HUES6 (cell line): Measurements from ENCODE around the gene CCDC89.
"Not testable (repeated sequence)": the region's sequence is repeated elsewhere in the genome, so short reads cannot be mapped to it uniquely, and the experiment has no call there.

Source experiments
- H3K27ac ChIP-seq: 2 replicates; pipeline ENCODE4 v1.7.0; 2013; ENCODE audit warnings: low read depth, mild to moderate bottlenecking, low read length, inconsistent platforms
- H3K27me3 ChIP-seq: 2 replicates; pipeline ENCODE4 v1.6.1; 2013; ENCODE audit warnings: low read length; ENCODE audit not compliant: control insufficient read depth, insufficient read depth
- H3K36me3 ChIP-seq: 2 replicates; pipeline ENCODE4 v1.6.1; 2013; ENCODE audit warnings: low read length; ENCODE audit not compliant: control insufficient read depth, insufficient read depth
- H3K4me1 ChIP-seq: 2 replicates; pipeline ENCODE4 v1.6.1; 2013; ENCODE audit warnings: low read length; ENCODE audit not compliant: control insufficient read depth, insufficient read depth
- H3K4me3 ChIP-seq: 2 replicates; pipeline ENCODE4 v1.5.1; 2013; ENCODE audit warnings: low read depth, low read length
- H3K9ac ChIP-seq: one replicate; pipeline ENCODE4 v1.6.1; 2013; ENCODE audit warnings: mild to moderate bottlenecking, low read length
- H3K9me3 ChIP-seq: 2 replicates; pipeline ENCODE4 v1.6.1; 2013; ENCODE audit warnings: low read depth, low read length; ENCODE audit not compliant: control insufficient read depth, insufficient read depth

The CCDC89 gene

DNA sequence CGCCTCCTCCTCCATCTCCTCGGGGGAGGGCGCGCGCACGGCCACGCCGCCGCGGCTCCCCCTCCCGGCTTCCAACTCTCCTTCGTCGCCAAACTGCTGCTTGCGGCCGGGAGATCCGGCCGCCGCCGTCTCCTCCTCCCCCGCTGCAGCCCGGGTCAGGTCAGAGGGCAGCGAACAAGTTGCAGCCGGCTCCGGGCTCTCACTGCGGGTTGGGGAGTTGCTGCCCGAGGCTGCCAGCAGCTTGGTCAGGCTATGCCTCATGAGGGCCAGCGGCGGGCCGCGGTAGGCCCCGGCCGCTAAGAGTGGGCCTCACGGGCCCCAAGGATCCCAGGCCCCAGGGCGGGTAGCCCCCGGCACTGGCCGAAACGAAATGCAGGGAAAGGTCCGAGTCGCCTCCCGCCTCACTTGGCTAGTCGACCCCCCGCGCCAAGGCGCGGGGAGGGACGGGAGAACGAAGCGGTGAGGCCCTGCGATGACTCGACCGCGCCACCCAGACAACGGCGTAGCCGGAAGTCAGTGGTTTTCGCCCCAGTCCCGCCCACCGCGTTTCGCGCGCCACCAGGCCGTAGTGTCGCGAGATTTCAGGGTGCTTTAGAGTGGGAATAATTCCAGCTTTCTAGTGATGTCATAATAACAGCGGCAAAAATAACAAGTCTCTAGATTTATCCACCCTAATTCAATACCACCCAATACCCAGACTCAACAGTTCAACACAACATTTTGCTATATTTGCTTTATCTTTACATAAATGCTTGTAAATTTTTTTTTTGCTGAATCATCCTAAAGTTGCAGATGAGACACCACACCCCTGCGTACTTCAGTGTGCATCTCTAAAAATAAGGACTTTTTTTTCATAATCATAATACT, 21.1 kb downstream of the CCDC89 start, which contains the start of gene CREBZF:
Gene CREBZF, minus strand, starts transcription at position 515 of the 867 bp plus-strand sequence. Its CDS starts 254 bp downstream, at position 261.
- peak within 1 kb of the TSS; percentile 94 for H3K9ac ChIP-seq
- H3K27ac ChIP-seq = peak within 1 kb of the TSS; percentile 98
- H3K27me3 ChIP-seq = no peaks in the 10 kb centered on the region
- peak within 1 kb of the TSS; percentile 93 for H3K4me3 ChIP-seq
- peaks cover 37% of the 10 kb centered on the region for H3K36me3 ChIP-seq
- peaks cover 14% of the 10 kb centered on the region for H3K4me1 ChIP-seq
- no peaks in the 10 kb centered on the region for H3K9me3 ChIP-seq

DNA sequence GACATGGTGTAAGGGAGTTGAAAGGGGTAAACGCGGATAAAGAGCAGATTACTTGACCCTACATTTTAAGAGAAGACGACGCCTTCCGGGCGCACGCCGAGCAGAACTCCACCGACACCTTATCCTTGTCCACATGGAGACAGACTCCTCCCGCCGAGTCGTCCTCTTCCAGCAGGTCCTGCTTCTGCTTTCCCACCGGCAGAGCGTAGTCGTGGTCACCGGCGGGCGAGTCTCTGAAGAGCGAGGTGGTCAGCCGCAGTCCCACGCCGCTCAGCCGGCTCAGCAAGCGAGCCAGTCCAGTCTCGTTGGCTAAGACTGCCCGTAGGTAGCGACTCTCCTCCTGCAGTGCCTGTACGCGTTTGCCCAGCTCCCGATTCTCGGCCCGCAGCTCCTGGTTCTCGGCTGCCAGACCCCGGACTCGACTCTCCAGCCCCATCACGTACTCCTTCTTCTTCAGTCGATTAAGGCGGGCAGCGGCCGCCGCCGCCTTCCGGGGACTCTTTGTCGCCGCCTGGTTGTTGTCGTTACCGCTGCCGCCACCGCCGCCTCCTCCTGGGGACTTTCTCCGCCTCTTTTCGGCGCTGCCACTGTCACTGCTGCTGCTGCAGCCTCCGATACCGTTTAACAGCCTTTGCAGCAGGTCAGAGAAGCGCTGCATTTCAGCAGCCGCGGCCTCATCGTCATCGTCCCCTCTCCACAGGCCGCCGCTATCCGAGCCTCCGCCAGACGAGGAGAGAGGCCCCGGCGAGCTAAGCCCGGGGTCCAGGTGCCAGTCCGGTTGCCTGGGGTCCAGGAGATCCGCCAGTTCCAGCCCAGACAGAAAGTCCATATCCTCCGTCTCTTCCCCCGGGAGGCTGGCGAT, 22.0 kb downstream of the CCDC89 start:
- Histone ChIP-seq H3K9ac (peak overlapping the region; percentile 94), H3K4me3 (peak overlapping the region; percentile 93), H3K27me3 (no peaks in the 10 kb centered on the region), H3K9me3 (no peaks in the 10 kb centered on the region), H3K36me3 (peaks cover 46% of the 10 kb centered on the region), H3K4me1 (peaks cover 14% of the 10 kb centered on the region), H3K27ac (peak overlapping the region; percentile 98)

- Histone ChIP-seq H3K36me3 (peaks cover 53% of the 10 kb centered on the region), H3K27me3 (no peaks in the 10 kb centered on the region), H3K4me3 (peak overlapping the region; percentile 93), H3K27ac (no peak overlapping the region), H3K9me3 (no peaks in the 10 kb centered on the region), H3K9ac (peak overlapping the region; percentile 94), H3K4me1 (peaks cover 14% of the 10 kb centered on the region)
Measured at GRCh38 chr11:85663080-85663752, 22.8 kb downstream of the CCDC89 start.

DNA sequence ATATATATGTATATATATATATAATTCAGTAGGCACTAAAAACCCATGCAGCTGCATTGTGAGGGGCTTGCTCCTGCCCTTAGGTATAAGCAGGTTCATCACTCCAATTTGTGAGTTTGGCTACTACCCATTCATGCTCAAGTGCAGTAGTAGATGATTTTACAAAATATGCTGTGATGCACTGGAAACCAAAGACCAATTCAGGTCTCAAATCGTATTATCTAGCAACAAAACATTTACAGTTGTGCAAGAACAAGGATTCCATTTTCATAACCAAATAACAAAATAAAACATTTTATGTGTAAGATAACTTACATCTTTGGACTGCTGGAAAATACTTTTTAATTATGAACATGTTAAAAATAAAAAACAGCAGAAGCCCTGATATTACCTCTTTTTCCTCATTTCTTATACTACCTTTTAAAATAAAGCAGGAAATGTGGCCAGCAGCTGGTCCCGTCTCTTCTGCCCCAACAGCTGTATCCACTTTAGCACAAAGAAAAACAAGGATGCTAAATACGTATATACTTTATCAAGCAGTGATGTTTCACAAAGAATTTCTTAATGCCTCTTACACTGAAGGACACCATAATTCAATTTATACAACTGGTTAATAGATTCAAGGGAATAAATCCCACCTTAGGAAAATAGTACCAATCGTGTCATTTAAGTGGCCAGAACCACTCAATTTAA, 23.9 kb downstream of the CCDC89 start:
- Histone ChIP-seq H3K4me3 (peak overlapping the region; percentile 93), H3K36me3 (peaks cover 64% of the 10 kb centered on the region), H3K27ac (no peak overlapping the region)

DNA sequence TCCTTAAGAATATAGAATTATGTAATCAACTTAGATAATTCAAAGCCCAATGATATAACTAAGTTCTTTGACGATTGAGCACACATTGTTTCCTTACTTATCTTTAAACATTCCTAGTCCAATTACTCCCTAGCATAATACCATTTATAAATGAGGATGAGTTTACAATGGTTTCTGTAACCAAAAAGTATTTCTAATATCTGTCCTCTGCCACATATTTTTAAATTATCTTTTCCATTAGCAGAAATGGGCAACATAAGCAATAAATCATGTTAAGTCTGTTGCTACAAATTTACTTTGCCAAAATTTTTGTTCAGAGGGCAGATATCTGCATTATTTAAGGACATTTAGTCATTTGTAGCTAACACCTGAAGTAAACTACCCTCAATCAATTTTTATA, 27.8 kb downstream of the CCDC89 start:
- H3K4me3 ChIP-seq = no peak overlapping the region
- H3K36me3 ChIP-seq = peaks cover 83% of the 10 kb centered on the region

More for the DNA sequence above, 23.9 kb downstream of the CCDC89 start:
- Histone ChIP-seq H3K9ac (no peak overlapping the region), H3K4me1 (peaks cover 14% of the 10 kb centered on the region), H3K9me3 (no peaks in the 10 kb centered on the region), H3K27me3 (no peaks in the 10 kb centered on the region)

DNA sequence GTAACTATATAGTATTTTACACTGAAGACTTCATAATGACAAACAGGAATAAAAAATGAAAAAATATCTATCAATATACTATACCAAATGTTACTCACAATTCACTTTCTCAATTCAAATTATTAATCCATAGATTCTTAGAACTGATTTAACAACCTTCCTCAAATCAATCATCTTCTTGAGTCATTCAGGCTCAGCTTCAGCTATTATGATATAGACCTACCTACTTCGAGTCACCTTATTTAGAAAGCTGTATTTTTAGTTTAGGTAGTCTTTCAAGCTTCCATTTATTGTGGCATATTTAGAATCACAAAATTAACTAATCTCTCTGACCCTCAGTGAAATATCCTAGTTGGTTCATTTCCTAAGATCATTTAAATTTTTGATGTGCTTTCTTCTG, 29.2 kb downstream of the CCDC89 start:
- no peaks in the 10 kb centered on the region for H3K9me3 ChIP-seq
- peaks cover 75% of the 10 kb centered on the region for H3K36me3 ChIP-seq
- no peak overlapping the region for H3K4me3 ChIP-seq
- H3K27ac ChIP-seq = no peak overlapping the region
- H3K27me3 ChIP-seq = no peaks in the 10 kb centered on the region
- no peak overlapping the region for H3K9ac ChIP-seq
- 0 out of 2 replicates have a peak, but pooled peaks cover 7% of the 10 kb centered on the region for H3K4me1 ChIP-seq

More for the DNA sequence above, 27.8 kb downstream of the CCDC89 start:
- H3K9ac ChIP-seq = no peak overlapping the region
- no peaks in the 10 kb centered on the region for H3K9me3 ChIP-seq
- H3K27me3 ChIP-seq = no peaks in the 10 kb centered on the region
- no peak overlapping the region for H3K27ac ChIP-seq
- 0 out of 2 replicates have a peak, but pooled peaks cover 7% of the 10 kb centered on the region for H3K4me1 ChIP-seq

GRCh38 chr11:85654343-85654742, 31.7 kb downstream of the CCDC89 start:
- H3K36me3 ChIP-seq = peaks cover 52% of the 10 kb centered on the region

DNA sequence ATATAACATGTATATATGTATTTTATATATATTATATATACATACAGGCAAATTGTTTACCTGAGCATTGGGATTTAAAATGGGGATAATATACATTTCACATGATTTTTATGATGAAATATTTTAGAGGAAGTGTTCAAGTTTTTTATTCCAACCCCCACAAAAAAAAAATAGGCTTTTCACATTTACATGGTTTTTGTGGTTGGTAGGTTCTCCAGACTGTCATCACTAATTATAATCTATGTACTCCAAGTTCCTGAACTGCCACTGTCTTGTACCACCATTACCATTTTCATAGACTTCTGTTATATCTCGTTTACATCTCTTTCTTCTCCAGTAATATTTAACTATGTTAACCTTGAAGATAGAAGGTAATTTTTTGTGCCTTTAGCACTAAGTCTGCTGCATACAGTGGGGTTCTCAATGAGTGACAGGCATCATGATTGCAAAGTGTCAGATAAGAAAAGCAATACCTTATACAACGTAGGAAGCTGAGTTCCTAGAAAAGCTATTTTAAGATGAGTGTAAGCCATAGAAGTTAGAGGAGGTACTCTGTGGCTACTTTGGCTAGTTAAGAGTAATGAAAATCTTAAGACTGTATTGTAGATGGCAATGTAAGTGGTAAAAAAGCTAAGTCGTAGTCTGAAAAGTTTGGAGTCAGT, 33.1 kb downstream of the CCDC89 start:
- no peaks in the 10 kb centered on the region for H3K4me1 ChIP-seq
- H3K4me3 ChIP-seq = no peak overlapping the region
- no peaks in the 10 kb centered on the region for H3K9me3 ChIP-seq
- H3K27ac ChIP-seq = no peak overlapping the region
- peaks cover 39% of the 10 kb centered on the region for H3K36me3 ChIP-seq
- H3K27me3 ChIP-seq = no peaks in the 10 kb centered on the region
- no peak overlapping the region for H3K9ac ChIP-seq

More at GRCh38 chr11:85654343-85654742, 31.7 kb downstream of the CCDC89 start:
- H3K9ac ChIP-seq, H3K4me3 ChIP-seq, H3K27me3 ChIP-seq, H3K27ac ChIP-seq, H3K4me1 ChIP-seq, H3K9me3 ChIP-seq: not testable (repeated sequence)

DNA sequence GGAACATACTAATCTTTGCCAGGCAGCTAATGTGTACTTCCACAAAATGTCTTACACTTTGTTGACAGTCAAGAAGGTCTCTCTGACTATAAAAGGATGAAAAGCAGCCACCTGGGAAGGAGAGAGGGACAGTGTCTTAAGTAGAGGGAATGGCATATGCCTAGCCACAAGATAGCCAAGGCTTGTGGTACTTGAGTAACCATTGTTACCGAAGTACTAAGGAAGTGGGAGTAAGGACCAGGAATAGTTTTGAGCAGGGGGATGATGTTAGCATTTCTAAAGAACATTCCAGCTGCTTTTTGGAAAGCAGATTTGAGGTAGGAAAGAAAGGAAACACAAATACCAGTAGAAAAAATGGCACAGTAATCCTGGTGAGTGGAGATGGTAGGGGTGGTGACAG, 34.9 kb downstream of the CCDC89 start:
- H3K4me1 ChIP-seq = no peaks in the 10 kb centered on the region
- H3K9ac ChIP-seq = no peak overlapping the region
- H3K27ac ChIP-seq = no peak overlapping the region
- no peaks in the 10 kb centered on the region for H3K27me3 ChIP-seq
- H3K9me3 ChIP-seq = no peaks in the 10 kb centered on the region
- H3K4me3 ChIP-seq = no peak overlapping the region
- H3K36me3 ChIP-seq = peaks cover 21% of the 10 kb centered on the region
